Ascending aorta (tissue), 2 donors: ENCODE results near the gene NAV1. TPM values are rescaled to one million over a fixed set of nuclear protein-coding genes. Genes with fewer than 3 reads are reported as not detected.

Experiments used
- DNase-seq, 2 donors: peaks; one replicate each; pipeline ENCODE4 v3.0.0-alpha.2; 2019; ENCODE audit warnings: low spot score in 2 of 2
- H3K27ac ChIP-seq, 2 donors: fragments of 200-600 bp; sonication (generic); one replicate each; pipeline ENCODE4 v1.5.1; 2016 to 2017; ENCODE audit warnings: mild to moderate bottlenecking in 1 of 2
- H3K27me3 ChIP-seq: fragments of 200-600 bp; sonication (generic); one replicate; pipeline ENCODE4 v1.5.1; 2017
- H3K36me3 ChIP-seq, 2 donors: fragments of 200-600 bp; sonication (generic); one replicate each; pipeline ENCODE4 v1.5.1; 2016
- H3K4me1 ChIP-seq, 2 donors: fragments of 200-600 bp; sonication (generic); one replicate each; pipeline ENCODE4 v1.5.1; 2016 to 2017; ENCODE audit warnings: mild to moderate bottlenecking in 1 of 2
- H3K4me3 ChIP-seq, 2 donors: fragments of 200-600 bp; sonication (generic); one replicate each; pipeline ENCODE4 v1.5.1; 2016 to 2017; ENCODE audit warnings: mild to moderate bottlenecking in 1 of 2
- H3K9me3 ChIP-seq, 2 donors: fragments of 200-600 bp; sonication (generic); one replicate each; pipeline ENCODE4 v1.5.1; 2016
- intact Hi-C: fragments of 100-400 bp; cut with DNase I; formaldehyde crosslinking; loops from one replicate; pipeline ENCODE4 v1.15.1; 2023
- total RNA-seq: library from RNA; depleted of rRNA; stranded (reverse); fragments of >200 nt; gene quantifications from one replicate; pipeline ENCODE4 v1.1.0, GENCODE V29; 2016
- TF ChIP-seq, protein P1 (sequence below), 3 experiments: fragments of 200-600 bp in 2 of 3; fragments of 450-650 bp in 1 of 3; sonication (generic) in 2 of 3; IDR thresholded peaks; one replicate each; pipeline ENCODE4 v1.5.1; 2016 to 2019; ENCODE audit warnings: antibody characterized with exemption in 3 of 3, mild to moderate bottlenecking in 1 of 3, moderate library complexity in 1 of 3

The NAV1 gene
- total RNA-seq, 1 donor from 2014 or later = 131 TPM

DNA sequence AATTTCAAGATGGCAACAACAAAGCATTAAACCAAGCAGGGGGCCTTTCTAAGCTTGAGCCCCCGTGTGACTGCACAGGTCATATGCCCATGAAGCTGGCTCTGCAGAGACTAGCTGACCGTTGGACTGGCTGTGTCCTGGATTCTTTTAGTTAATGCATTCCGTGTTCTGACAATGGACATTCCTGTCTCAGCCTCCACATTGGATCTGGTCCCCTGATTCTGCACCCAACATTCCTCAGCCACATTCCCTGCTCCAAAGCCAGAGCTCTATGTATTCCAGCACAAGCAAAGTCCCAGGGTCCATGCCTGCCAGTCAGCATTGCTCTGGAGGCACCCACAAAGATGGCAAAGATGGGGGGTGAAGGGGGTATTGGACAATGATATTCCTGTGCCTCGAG lies 5.1 kb upstream of the NAV1 start:
- intact Hi-C loops = loop anchor here (10.0 kb wide), 1 partner anchor 441 kb away; no protein-coding TSS in a partner anchor

DNA sequence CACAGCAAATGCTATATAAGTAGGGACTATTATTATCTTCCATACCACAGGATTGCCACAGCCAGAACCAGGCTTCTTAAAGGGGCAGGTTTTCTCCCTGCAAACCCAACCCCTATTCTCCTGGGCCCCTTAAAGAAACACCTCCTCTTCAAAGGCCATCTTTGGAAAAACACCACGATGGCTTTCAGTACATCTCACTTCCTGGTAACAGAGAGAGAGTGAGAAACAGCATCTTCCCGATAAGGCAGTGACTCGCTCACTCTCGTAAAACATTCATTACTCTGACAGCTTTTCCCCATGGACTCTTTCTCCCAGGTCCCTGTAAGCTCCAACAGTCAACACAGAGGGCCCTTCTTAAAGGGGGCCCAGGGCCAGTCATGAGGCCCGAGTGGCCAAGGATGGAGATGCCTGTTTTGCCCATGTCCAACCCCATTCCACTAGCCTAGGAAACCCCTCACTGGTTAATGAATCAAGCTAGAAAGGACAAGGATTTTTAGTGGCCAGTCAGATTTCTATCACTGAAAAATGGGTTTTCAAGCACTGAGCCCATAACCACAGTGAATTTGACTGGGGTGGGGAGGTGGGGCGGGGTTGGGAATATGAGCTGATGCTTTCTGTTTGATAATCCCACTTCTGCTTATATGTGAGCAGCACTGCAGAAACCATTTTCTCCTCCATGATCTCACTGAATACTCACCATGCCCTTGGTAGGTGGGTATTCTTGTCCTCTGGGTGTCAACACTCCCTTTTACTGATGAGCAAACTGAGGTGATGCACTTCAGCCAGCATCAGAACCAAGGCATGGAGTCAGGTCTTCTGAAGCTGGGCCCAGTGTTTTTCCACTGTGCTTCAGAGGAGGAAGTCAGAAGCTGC lies 3.6 kb upstream of the NAV1 start:
- Histone ChIP-seq H3K36me3 (no peaks in the 10 kb centered on the region), H3K27me3 (no peaks in the 10 kb centered on the region), H3K9me3 (no peaks in the 10 kb centered on the region), H3K27ac (peak overlapping the region; percentile 87 to 88), H3K4me3 (no peak overlapping the region), H3K4me1 (peaks cover 33 to 67% of the 10 kb centered on the region in 2 donors)
- peak in 1 of 2 donors; percentile 82 for DNase-seq
- intact Hi-C loops = loop anchor here (10.0 kb wide), 1 partner anchor 440 kb away; no protein-coding TSS in a partner anchor
- TF ChIP-seq, protein P1, sequence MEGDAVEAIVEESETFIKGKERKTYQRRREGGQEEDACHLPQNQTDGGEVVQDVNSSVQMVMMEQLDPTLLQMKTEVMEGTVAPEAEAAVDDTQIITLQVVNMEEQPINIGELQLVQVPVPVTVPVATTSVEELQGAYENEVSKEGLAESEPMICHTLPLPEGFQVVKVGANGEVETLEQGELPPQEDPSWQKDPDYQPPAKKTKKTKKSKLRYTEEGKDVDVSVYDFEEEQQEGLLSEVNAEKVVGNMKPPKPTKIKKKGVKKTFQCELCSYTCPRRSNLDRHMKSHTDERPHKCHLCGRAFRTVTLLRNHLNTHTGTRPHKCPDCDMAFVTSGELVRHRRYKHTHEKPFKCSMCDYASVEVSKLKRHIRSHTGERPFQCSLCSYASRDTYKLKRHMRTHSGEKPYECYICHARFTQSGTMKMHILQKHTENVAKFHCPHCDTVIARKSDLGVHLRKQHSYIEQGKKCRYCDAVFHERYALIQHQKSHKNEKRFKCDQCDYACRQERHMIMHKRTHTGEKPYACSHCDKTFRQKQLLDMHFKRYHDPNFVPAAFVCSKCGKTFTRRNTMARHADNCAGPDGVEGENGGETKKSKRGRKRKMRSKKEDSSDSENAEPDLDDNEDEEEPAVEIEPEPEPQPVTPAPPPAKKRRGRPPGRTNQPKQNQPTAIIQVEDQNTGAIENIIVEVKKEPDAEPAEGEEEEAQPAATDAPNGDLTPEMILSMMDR (IDR thresholded peaks at IDR 0.05) = no peak

More for the DNA sequence above, 5.1 kb upstream of the NAV1 start:
- no peaks in the 10 kb centered on the region for H3K36me3 ChIP-seq
- H3K27me3 ChIP-seq = no peaks in the 10 kb centered on the region
- H3K4me1 ChIP-seq = peaks cover 33 to 69% of the 10 kb centered on the region in 2 donors
- H3K4me3 ChIP-seq = no peak overlapping the region
- peak overlapping the region; percentile 51 to 88 for H3K27ac ChIP-seq
- TF ChIP-seq, protein P1 (IDR thresholded peaks at IDR 0.05) = no peak
- H3K9me3 ChIP-seq = no peaks in the 10 kb centered on the region
- DNase-seq = no peak

DNA sequence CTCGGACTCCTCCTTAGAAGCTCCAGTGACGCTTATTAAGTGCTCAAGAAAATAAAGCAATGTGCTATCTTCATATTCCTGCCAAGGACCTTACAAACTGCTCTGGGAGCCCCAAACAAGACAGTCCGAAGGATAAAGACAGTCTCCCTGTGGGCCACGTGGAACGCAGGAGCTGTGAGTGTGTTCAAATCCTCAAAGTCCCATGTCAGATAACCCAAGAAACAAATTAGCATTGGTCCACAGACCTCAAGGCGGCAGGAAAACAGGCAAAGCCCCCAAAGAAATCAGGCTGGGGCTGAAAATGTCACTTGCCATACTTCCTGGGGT lies 3.0 kb upstream of the NAV1 start:
- Histone ChIP-seq H3K9me3 (no peaks in the 10 kb centered on the region), H3K27me3 (no peaks in the 10 kb centered on the region), H3K4me3 (no peak overlapping the region), H3K27ac (peak overlapping the region; percentile 87 to 88), H3K4me1 (peaks cover 33 to 67% of the 10 kb centered on the region in 2 donors), H3K36me3 (no peaks in the 10 kb centered on the region)
- no peak for DNase-seq
- TF ChIP-seq, protein P1 (IDR thresholded peaks at IDR 0.05) = no peak
- intact Hi-C loops = loop anchor here (10.0 kb wide), 1 partner anchor 439 kb away; no protein-coding TSS in a partner anchor

DNA sequence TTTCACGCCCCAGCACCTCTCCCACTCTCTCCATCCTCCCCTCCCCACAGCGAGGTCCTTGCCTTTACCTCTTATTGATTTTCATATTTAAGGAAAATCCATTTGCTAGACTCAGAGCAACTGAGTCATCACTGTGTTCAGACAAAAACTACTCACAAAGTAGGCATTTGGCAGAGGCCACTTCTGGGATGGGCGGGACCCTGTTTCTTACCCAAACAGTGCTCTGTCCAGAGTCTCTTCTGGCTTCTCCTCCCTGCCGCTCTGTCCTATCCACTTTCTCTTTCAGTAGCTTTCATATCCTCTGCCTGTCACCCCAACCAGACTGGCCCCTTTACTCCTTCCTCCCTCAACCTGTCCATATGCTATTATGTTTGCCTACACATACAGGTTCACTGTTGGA lies 2.4 kb upstream of the NAV1 start:
- TF ChIP-seq, protein P1 (IDR thresholded peaks at IDR 0.05) = no peak
- H3K4me1 ChIP-seq = peaks cover 31 to 67% of the 10 kb centered on the region in 2 donors
- peak overlapping the region; percentile 87 to 88 for H3K27ac ChIP-seq
- no peaks in the 10 kb centered on the region for H3K36me3 ChIP-seq
- no peaks in the 10 kb centered on the region for H3K27me3 ChIP-seq
- intact Hi-C loops = loop anchor here (10.0 kb wide), 1 partner anchor 438 kb away; no protein-coding TSS in a partner anchor
- H3K4me3 ChIP-seq = peak overlapping the region in 1 of 2 donors; percentile 15
- no peaks in the 10 kb centered on the region for H3K9me3 ChIP-seq
- DNase-seq = peak in 1 of 2 donors; percentile 92

DNA sequence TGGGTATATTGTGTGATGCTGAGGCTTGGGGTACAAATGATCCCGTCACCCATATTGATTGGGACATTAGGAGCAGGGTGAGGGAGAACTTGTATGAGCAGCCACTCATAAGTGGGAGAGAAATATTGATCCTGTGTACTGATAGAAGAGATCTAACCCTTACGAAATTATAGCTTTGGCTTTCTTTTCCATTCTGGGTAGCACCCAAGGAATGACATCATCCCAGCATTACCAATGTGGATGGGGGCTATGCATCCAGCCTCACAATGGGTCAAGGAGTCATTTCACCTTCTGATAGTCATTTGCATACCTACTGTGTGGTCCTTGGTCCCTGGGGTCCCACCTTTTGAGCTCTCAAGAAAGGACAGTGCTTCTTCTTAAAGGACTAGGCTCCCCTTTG lies 1.9 kb upstream of the NAV1 start:
- no peak for DNase-seq
- Histone ChIP-seq H3K36me3 (no peaks in the 10 kb centered on the region), H3K9me3 (no peaks in the 10 kb centered on the region), H3K4me1 (peaks cover 31 to 67% of the 10 kb centered on the region in 2 donors), H3K27ac (peak overlapping the region; percentile 87 to 88), H3K27me3 (no peaks in the 10 kb centered on the region), H3K4me3 (peak overlapping the region in 1 of 2 donors; percentile 15)
- intact Hi-C loops = loop anchor here (10.0 kb wide), 1 partner anchor 438 kb away; no protein-coding TSS in a partner anchor
- TF ChIP-seq, protein P1 (IDR thresholded peaks at IDR 0.05) = no peak
